ENCODE measurements around the gene SPOUT1.
"Not testable (repeated sequence)": the region's sequence is repeated elsewhere in the genome, so short reads cannot be mapped to it uniquely, and the experiment has no call there.

SPOUT1 gene

DNA sequence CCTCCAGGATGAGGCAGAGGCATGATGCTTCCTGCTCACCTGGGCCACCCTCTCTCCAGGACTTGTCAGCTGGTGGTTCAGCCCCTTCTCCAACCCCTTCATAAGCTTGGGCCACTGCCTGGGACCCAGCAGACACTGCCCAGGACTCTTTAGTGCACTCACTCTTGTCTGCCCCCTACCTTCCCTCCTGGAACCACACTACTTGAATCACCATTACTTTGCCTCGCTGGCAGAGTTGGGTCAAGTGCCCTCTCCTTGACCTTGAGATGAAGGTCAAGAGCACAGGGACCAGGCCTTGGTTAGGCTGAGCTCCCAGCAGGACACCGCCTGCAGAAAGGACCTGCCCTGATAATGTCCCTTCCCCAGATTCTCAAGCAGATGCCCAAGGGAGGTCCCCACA lies 19.8 kb downstream of the SPOUT1 start:
- no peak for DNase-seq

DNA sequence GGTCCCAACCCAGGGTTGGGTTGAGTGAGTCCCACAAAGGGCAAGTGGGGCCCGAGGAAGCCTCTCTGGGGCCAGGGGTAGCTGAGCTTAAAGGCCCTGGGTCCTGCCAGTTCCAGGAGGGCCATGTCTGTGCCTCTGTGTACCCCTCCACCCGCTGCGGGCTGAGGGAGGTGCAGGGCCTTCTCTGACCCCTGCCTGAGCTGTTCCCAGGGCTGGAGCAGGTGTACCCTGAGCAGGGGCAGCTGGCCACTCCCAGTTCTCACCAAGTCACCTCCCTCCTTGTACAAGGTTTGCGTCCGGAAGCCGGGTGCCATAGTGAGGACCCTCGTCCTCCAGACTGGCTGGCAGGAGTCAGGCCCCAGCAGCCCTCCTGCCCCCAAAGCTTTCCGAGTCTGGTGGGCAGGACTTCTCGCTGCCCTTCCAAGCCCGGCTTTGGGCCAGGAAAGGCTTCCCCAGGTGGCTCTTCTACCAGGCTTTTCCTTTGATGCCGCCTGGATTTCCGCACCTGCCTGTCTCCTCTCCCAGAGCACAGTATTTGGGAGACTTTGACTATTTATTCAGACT lies 20.5 kb downstream of the SPOUT1 start:
- no peak for DNase-seq

DNA sequence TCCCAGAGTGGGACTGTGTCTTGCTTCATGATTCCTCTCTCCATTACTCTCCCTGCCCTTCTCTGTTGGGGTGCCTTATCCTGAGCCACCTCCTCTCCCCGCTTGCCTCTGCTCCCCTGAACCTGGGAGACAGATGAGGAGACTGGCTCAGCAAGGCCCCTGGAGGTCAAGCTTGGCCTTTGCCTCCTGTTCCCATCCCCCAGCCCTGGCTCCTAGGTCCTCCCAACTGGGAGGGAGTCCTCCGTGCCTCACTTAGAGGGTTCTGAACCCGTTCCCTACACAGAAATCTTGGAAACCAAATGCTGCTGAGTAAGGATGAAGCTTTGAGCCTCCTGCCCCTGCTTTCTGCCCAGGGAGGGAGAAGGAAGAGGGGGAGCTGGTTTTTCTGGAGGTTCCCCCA lies 21.1 kb downstream of the SPOUT1 start:
- DNase-seq, result no peak

DNA sequence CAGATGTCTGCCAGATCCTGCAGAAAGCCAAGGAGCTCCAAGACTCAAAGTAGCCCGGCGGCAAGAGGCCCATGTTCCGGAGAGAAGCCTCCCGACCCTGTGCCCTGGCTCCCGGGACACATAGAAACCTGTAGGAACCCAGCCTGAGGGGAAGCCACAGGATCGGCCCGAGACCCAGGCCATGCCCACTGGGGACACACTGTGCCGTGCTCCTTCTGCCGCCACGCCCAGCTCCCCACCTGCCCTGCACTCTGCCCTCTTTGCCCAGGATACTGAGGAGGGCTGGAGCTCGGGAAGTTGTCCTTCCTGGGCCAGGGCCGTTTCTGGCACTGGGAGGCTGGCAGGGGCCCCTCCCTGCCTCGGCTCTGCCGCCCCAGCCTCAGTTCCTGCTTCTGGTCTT lies 21.8 kb downstream of the SPOUT1 start:
- DNase-seq, result no peak

DNA sequence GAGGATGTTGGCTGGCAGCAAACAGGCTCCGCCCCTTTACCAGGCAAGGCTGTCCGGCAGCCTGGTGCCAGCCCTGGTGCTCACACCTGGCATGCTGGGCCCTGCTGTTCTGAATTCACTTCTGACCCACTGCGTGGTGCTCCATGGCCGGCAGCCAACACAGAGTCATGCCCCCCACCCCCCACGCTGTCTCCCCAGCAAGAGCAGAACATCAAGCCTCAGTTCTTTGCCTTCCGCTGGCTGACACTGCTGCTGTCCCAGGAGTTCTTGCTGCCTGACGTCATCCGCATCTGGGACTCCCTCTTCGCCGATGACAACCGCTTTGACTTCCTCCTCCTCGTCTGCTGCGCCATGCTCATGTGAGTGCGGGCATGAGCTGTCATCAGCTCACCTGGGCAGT lies 23.9 kb downstream of the SPOUT1 start:
- no peak for DNase-seq

DNA sequence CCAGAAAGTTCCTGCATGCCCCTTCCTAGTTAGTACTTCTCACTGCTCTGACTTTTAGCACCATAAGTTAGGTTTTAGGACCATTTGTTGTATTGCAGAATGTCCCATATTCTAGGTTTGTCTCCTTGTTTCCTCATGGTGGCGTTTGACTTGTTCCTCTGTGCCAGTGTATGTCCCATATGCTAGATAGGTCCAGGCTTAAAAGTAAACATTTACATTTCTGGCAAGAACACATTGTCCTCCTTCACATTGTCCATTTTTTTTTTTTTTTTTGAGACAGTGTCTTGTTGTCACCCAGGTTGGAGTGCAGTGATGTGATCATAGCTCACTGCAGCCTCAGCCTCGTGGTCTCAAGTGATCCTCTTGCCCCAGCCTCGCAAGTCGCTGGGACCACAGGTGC lies 27.1 kb downstream of the SPOUT1 start:
- DNase-seq, result no peak

DNA sequence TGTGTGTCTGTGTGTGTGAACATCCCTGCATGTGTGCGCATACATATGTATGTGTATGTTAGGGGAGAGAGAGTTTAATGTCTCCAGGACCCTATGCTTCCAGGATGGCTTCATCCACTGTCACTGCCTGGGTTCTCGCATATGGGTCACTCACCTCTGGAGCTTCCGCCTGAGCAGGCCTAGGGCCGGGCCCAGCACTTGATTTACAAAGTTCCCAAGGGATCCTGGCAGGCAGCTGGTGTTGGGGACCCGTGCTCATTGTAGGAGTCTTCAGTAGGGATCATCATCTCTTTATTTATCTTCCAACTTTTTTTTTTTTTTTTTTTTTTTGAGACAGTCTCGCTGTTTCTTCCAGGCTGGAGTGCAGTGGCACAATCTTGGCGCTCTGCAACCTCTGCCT lies 29.5 kb downstream of the SPOUT1 start:
- DNase-seq, result no peak

DNA sequence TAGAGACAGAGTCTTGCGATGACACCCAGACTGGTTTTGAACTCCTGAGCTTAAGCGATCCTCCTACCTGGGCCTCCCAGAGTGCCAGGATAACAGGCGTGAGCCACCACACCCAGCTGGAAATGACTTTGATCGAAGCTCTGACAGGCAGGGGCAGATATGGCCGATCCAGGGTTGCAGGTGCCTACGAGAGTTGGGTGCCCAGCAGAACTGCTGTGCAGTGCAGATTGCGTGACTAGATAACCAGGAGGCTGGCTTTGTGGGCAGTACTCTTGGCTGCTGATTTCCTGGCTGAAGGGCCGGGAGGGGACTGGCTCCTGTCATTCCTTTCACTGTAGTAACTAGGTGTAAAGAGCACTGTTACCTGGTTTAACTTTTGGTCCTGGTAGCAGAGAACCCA lies 30.7 kb downstream of the SPOUT1 start:
- DNase-seq, result no peak

DNA sequence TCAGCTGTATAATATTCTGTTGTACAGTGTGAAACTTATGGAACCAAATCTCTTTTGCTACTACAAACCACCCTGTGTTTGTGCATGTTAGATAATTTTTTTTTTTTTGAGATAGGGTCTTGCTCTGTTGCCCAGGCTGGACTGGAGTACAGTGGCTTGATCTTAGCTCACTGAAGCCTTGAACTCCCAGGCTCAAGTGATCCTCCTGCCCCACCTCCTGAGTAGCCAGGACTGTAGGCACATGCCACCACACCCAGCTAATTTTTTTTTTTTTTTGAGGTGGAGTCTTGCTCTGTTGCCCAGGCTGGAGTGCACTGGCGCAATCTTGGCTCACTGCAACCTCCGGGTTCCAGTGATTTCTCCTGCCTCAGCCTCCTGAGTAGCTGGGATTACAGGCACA lies 34.6 kb downstream of the SPOUT1 start:
- DNase-seq, result not testable (repeated sequence)

DNA sequence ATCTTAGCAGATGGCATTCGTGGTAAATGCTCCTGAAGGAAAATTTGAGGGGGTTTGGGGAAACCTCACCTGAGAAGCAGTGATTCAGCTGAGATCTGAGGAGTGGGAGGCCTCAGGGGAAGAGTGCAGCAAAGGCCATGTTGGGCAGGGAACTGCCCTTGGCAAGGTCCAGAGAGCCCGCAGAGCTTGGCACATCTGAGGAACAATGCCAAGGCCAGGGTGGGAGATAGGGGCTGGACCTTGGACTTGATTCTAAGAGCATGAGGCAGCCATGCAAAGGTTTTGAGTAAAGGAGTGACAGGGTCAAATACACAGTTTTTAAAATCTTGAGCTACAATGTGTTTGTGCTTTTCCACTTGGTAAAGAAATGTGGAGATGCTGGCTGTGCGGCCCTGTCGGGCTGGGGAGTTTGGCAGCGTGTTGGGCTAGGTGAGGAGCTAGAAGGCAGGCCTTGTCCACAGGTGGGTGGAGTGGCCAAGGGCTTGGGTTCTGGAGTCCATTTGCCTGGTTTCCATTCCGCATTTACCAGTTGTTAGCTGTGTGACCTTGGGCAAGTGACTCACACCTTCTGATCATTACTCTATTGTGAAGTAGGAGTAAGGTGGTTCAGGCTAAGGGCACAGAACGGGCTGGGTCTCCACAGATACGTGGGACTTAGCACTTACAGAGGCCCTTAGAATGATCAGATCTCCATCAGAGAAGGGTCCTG lies 36.5 kb downstream of the SPOUT1 start:
- DNase-seq, result no peak

DNA sequence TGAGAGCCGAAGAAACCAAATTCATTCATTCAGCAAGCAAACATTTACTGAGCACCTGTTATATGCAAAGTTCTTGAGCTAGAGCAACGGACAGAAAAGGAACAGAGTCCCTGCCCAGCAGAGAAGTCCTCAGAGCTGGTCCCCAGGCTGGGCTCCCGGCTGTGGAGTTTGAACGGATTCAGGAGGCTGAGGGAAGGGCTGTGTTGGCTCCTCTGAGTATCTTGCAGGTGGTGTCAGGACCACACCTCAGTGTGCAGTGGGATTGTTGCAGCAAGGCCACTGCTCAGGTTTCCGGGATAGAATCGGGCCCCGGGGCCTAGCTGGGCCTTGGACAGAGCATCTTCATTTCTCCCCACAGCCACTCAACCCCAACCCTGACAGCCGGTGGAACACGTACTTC lies 37.5 kb downstream of the SPOUT1 start:
- DNase-seq, result no peak

DNA sequence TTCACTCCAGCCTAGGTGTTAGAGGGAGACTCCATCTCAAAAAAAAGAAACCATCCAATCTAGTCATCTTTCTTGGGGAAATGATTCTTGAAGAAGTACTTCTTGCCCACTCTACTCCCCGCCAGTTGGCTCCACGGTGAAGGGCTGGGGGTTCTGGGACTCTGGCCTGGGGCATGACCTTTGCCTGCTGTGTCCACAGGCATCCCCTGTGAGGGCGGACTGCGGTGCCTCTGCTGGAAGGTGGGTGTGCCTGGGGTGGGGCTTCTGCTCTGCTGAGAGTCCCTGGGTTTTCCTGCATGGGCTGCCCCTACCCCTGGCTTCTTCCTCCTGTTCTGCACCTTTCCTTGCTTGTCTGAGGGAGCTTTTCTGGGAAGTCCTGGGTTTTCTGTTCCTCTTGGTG lies 39.1 kb downstream of the SPOUT1 start:
- no peak for DNase-seq

DNA sequence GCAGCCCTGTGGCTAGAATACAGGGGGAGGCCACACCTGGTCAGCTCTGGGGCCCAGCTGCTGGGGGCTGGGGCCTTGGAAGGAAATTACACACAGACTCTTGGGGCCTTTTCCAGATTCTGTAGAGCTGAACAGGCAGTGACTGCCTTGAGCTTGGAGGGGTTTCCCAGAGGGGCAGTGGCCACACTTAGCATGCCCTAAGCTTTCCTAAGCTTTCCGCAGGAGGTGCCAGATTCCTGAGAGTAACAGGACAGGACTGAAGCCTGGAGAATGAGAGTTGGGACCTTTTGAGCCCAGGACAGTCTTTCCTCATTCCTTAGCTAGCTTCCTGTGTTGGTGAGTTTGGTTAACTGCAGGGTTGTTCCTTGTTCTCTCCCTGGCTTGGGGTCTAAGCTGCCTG lies 41.1 kb downstream of the SPOUT1 start:
- no peak for DNase-seq

DNA sequence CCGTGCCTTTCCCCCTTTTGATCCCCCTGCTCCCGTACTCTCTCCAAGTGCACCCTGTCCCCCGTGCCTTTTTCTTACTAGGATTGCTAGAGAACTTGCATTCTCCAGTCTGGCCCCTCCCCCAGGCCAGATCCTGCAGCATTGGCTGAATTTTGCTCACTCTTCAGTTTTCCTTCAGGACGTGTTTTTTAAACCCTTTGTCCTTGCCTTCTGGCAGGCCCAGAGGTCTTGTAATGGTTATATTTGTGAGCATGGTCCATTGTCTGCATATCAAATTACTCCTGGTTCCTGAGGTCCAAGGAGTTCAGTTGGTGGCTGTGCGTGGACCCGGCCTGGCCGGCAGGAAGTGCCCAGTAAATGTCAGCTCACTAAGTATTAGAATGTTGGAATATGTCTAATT lies 41.9 kb downstream of the SPOUT1 start:
- no peak for DNase-seq

DNA sequence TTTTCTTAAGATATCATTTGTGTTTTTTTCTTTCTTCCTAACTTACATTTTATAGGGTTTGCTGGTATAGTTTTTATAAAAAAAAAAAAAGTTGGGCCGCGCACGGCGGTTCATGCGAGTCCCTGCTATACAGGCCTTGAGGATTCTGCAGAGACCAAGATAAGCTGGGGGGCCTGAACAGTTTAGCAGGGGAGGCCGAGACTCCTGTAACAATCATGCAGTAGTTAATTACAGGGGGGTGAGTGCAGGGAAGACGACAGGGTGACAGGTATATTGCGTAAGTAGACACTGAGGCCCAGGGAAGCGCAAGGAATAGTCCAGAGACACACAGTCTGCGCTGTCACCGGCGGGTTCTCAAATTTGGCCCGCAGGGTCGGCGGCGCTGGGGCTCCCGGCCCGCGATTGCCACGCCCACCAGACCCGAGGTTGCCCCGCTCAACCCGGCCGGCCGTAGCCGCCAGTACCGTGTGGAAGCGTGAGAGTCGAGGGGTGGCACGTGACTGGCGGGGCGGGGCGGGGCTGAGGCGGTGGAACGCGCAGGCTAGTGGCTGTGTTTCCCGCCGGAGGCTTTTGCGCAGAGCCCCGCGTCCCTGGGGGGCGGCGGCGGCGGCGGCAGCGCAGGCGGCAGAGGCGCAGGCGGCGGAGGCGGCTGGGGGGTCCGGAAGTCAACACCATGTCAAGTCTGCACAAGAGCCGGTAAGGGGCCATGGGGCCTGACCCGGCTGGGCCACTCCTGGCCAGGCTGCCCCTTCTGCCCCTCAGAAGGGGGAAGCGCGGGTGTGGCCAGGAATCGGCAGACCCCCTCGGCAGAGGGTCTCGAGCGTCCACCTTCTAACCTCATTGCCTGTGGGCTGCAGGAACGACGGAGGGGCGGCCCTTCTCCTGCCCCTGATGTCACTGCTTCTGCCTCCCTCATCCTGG lies 42.7 kb downstream of the SPOUT1 start, which contains the start of gene TBC1D13:
TBC1D13 (plus strand) TSS at position 573 of the 921 bp plus-strand sequence; CDS start at position 674, 101 bp downstream.
- DNase-seq, result no peak

DNA sequence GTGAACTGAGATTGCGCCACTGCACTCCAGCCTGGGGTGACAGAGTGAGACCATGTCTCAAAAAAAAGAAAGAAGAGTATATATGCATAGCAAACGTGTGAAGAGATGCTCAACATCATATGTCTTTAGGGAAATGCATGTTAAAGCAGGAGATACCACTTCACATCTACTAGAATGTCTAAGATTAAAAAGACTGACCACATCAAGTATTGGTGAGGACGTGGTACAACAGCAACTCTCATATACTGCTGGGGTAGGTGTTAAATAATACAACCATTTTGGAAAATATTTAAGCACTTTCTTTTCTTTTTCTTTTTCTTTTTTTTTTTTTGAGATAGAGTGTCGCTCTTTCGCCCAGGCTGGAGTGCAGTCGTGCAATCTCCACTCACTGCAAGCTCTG lies 44.2 kb downstream of the SPOUT1 start:
- DNase-seq, result no peak

DNA sequence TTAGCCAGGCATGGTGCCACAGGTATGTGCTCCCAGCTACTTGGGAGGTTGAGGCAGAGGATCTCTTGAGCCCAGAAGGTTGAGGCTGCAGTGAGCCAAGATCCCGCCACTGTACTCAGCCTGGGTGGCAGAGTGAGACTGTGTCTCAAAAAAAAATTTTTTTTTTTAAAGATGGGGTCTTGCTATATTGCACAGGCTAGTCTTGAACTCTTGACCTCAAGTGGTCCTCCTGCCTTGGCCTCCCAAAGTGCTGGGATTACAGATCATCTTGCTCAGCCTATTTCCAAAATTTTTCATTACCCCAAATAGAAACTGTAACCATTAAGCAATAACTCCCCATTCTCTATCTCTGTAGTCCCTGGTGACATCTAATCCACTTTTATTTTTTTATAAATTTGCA lies 46.9 kb downstream of the SPOUT1 start:
- no peak for DNase-seq

DNA sequence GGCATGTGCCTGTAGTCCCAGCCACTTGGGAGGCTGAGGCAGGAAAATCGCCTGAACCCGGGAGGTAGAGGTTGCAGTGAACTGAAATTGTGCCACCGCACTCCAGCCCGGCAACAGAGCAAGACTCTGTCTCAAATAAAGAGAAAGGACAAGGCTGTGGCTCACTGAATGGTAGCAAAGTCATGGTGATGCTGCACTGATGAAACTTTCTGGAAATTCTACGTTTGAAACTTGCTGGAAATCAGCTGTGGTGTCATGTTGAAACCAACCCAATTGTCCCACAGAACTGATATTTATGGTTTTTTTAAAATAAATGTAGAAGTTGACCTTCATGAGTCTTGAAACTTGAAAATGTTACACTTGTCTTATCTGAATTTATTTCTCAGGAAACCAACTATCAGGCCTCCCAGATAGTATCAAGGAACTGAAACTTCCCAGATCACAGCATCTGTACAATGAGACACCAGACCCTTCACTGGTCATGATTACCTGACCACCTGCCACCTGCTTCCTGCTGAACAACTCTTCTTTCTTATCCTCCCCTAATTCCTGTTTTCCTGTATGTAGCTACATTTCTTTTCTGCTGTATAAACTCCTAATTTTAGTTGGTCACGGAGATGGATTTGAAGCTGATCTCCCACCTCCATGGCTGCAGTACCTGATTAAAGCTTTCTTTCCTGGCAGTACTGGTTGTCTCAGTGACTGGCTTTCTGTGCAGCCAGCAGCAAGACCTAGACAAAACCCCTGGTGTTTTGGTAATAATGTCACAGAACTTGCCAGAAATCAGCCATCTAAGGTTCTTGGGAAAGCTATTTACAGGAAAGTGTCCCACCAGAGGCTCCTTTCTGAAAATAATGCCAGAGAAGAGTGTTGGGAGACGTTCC lies 48.2 kb downstream of the SPOUT1 start:
- DNase-seq, result no peak

DNA sequence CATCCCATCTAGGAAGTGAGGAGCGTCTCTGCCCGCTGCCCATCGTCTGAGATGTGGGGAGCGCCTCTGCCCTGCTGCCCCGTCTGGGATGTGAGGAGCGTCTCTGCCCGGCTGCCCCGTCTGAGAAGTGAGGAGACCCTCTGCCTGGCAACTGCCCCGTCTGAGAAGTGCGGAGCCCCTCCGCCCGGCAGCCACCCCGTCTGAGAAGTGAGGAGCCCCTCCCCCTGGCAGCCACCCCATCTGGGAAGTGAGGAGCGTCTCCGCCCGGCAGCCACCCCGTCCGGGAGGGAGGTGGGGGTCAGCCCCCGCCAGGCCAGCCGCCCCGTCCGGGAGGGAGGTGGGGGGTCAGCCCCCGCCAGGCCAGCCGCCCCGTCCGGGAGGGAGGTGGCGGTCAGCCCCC lies 49.5 kb downstream of the SPOUT1 start:
- DNase-seq, result not testable (repeated sequence)

DNA sequence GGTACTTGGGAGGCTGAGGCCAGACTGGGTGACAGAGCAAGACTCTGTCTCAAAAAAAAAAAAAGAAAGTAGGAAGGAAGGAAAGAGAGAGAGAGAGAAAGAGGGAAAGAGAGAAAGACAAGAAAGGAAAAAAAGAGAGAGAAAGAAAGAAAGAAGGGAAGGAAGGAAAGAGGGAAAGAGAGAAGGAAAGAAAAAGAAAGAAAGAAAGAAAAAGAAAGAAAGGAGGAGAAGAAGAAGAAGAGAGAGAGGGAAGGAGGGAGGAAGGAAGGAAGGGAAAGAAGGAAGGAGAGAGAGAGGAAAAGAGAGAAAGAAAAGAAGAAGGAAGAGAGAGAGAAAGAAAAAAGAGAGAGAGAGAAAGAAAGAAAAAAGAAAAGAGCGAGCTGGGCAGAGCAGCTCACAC lies 54.8 kb downstream of the SPOUT1 start:
- no peak for DNase-seq

DNA sequence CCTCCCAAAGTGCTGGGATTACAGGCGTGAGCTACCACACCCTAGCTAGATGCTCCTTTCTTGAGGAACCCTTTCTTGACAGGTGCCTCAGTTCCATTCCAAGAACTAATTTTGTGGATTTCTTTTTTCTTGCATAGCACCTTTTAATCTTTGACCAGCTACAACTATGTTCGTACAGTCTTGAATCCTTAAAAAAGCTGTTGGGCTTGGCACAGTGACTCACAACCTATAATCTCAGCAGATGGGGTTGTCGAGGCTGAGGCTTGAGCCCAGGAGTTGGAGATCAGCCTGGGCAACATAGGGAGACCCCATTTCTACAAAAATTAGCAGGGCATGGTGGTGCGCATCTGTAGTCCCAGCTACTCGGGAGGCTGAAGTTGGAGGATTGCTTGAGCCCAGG lies 56.5 kb downstream of the SPOUT1 start:
- DNase-seq, result no peak

DNA sequence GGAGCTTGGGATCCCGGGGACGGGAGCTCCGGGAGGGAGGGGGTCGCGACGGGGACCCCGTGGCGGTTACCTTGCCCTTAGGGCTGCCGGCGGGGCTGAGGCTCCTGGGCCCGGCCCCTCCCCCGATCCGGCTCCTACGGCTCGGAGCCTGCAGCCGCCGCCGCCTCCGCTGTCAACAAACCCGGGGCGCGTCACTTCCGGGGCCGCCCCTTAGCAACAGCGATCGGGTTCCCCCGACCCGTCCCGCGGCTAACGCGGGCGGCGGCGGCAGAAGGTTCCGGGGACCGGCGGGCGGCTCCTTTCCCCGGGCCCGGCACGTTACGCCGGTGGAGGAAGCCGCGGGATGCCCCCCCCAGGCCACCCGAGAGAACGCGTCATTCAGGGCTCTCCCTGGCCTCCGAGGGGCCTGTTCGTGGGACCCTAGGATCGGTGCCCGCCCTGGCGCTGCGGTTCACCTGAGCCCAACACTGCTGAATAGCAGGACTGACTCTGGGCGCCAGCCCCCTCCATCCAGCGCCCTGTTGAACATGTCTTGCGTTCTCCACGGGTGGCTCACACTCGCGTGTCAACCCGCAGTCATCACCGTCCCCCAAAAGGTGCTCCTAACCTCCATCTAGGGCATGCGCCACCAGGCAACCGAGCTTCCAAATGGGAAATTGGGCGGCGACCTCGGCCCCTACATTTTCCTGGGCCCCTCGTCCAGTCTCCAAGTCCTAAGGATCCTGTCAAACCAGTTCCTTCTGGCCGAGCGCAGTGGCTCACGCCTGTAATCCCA lies 57.7 kb downstream of the SPOUT1 start, which contains the start of gene ZER1:
ZER1 (minus strand) TSS at position 183 of the 775 bp plus-strand sequence. CDS start 16,362 bp downstream, outside the sequence.
- DNase-seq, result no peak
